HG03064 (cell line): ENCODE data around the gene PLEKHH2.
"Not testable (repeated sequence)": the region's sequence is repeated elsewhere in the genome, so short reads cannot be mapped to it uniquely, and the experiment has no call there.

ENCODE experiments used
- ATAC-seq: cut with Tn5 transposase; IDR thresholded peaks from one replicate; pipeline ENCODE4 v1.9.1; 2021; ENCODE audit warnings: low read depth; ENCODE audit not compliant: unreplicated experiment

PLEKHH2 gene

GRCh38 chr2:43714164-43714563 lies 77.1 kb downstream of the PLEKHH2 start:
- ATAC-seq: no peak

GRCh38 chr2:43715300-43716098 lies 78.4 kb downstream of the PLEKHH2 start:
- no peak for ATAC-seq

GRCh38 chr2:43717322-43717721 lies 80.3 kb downstream of the PLEKHH2 start:
- no peak for ATAC-seq

- ATAC-seq: no peak
These were observed 81.6 kb downstream of the PLEKHH2 start for GRCh38 chr2:43718530-43719124.

GRCh38 chr2:43724728-43725526 lies 87.9 kb downstream of the PLEKHH2 start:
- ATAC-seq: no peak

- ATAC-seq: no peak
These were observed 88.7 kb downstream of the PLEKHH2 start for GRCh38 chr2:43725711-43726246.

- not testable (repeated sequence) for ATAC-seq
These were observed 90.0 kb downstream of the PLEKHH2 start for GRCh38 chr2:43726961-43727633.

- no peak for ATAC-seq
These were observed 90.6 kb downstream of the PLEKHH2 start for GRCh38 chr2:43727634-43728014.

- no peak for ATAC-seq
These were observed 92.6 kb downstream of the PLEKHH2 start for GRCh38 chr2:43729491-43730174.

- ATAC-seq: no peak
These were observed 94.2 kb downstream of the PLEKHH2 start for GRCh38 chr2:43731211-43731610.

- no peak for ATAC-seq
These were observed 99.6 kb downstream of the PLEKHH2 start for GRCh38 chr2:43736637-43737036.

GRCh38 chr2:43737097-43737854 lies 100.2 kb downstream of the PLEKHH2 start:
- ATAC-seq: no peak

GRCh38 chr2:43737855-43738254 lies 100.8 kb downstream of the PLEKHH2 start:
- ATAC-seq: no peak

- no peak for ATAC-seq
These were observed 101.2 kb downstream of the PLEKHH2 start for GRCh38 chr2:43738257-43738656.

- ATAC-seq: no peak
These were observed 106.6 kb downstream of the PLEKHH2 start for GRCh38 chr2:43743706-43744105.

- no peak for ATAC-seq
These were observed 108.4 kb downstream of the PLEKHH2 start for GRCh38 chr2:43745457-43745856.

GRCh38 chr2:43748333-43748732 lies 111.3 kb downstream of the PLEKHH2 start:
- ATAC-seq: no peak

GRCh38 chr2:43749583-43749982 lies 112.5 kb downstream of the PLEKHH2 start:
- no peak for ATAC-seq

GRCh38 chr2:43751476-43751990 lies 114.5 kb downstream of the PLEKHH2 start:
- ATAC-seq: no peak
